ENCODE results near the gene SORCS1.

- TF ChIP-seq CTCF (IDR thresholded peaks at IDR 0.05): no peak
- no peak for TF ChIP-seq EZH2 (IDR thresholded peaks at IDR 0.05; ENCODE audit: borderline replicate concordance, insufficient read depth, low read depth, low read length, poor library complexity, severe bottlenecking)
Measured at GRCh38 chr10:107148906-107149305, 15.6 kb downstream of the SORCS1 start.
